HG02840 (cell line): ENCODE results near the gene MAEA.

ENCODE experiments used
- ATAC-seq: cut with Tn5 transposase; IDR thresholded peaks from one replicate; pipeline ENCODE4 v1.9.1; 2021; ENCODE audit warnings: mild to moderate bottlenecking, moderate library complexity, moderate number of reproducible peaks; ENCODE audit not compliant: unreplicated experiment, low FRiP score

The MAEA gene

GRCh38 chr4:1289207-1290164 lies at the start of gene MAEA:
Gene MAEA, plus strand, starts transcription at chr4:1289891. Its CDS starts 23 bp downstream, at chr4:1289914.
- ATAC-seq = peak; percentile 96

GRCh38 chr4:1239950-1240307 lies 49.8 kb upstream of the MAEA start:
- no peak for ATAC-seq

GRCh38 chr4:1240721-1241465 lies 48.8 kb upstream of the MAEA start:
- ATAC-seq = no peak

- no peak for ATAC-seq
These were observed 48.2 kb upstream of the MAEA start for GRCh38 chr4:1241466-1241935.

- ATAC-seq = no peak
These were observed 47.7 kb upstream of the MAEA start for GRCh38 chr4:1241936-1242505.

- ATAC-seq = no peak
These were observed 46.9 kb upstream of the MAEA start for GRCh38 chr4:1242506-1243450.

GRCh38 chr4:1243451-1244080 lies 46.1 kb upstream of the MAEA start:
- ATAC-seq = no peak

- no peak for ATAC-seq
These were observed 45.4 kb upstream of the MAEA start for GRCh38 chr4:1244081-1244977.

GRCh38 chr4:1244978-1245471 lies 44.7 kb upstream of the MAEA start:
- no peak for ATAC-seq

- no peak for ATAC-seq
These were observed 44.1 kb upstream of the MAEA start for GRCh38 chr4:1245481-1246051.

- no peak for ATAC-seq
These were observed 43.4 kb upstream of the MAEA start for GRCh38 chr4:1246111-1246881.

- ATAC-seq = no peak
These were observed 42.5 kb upstream of the MAEA start for GRCh38 chr4:1246901-1247863.

- ATAC-seq = peak; percentile 14
These were observed 41.8 kb upstream of the MAEA start for GRCh38 chr4:1247864-1248244.

GRCh38 chr4:1248245-1249147 lies 41.2 kb upstream of the MAEA start, which contains the start of gene CTBP1:
Gene CTBP1, minus strand, starts transcription at chr4:1249130. Its CDS starts 7,799 bp downstream, at chr4:1241331.
- ATAC-seq = peak; percentile 50

- ATAC-seq = peak; percentile 52
These were observed 40.5 kb upstream of the MAEA start for GRCh38 chr4:1249148-1249730.
